Posterior cingulate gyrus (tissue), 11 donors: ENCODE measurements around the gene CACNA1C.

Experiments
- DNase-seq, 10 donors: peaks; one replicate each; pipeline versions ENCODE4 v3.0.0 to v3.0.0-alpha.2; 2020 to 2021; ENCODE audit warnings: mixed read lengths in 3 of 10
- intact Hi-C: fragments of 100-400 bp; cut with DNase I; formaldehyde crosslinking; loops from one replicate; pipeline ENCODE4 v1.15.1; 2023

The CACNA1C gene

DNA sequence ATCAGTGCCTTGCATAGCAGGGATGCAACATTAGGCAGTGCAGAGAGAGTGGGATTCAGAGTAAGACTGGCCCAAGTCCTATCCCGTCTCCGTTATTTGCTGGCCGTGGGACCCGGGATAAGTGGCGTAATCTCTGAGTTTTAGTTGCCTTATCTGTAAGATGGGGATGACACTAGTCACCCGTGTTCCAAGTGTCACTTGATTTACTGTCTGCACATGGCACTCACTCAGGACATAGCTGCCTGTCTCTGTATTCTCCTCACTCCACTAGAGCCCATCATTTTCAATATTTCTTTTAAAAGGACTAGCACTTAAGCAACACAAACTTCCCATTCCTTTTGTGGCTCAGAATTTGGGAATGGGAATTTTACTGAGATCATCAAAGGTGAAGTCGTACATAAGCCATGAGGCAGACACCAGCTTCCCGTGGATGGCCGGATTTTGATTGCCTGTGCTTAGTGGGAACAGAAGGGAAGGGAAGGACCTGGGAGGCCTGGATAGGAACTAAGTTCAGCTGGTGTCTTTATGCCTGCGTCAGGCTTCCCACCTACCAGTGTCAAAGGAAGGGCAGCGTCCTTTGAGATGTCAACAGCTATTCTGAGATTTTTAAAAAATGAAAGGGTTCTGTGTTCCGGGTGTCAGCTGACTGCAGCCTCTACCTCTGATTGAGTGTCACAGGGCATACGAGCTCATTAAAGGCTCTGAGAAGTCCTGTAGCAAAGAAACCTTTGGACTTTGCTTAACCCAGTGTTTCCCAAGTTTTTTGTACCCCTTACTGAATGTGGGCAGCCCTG, 361.4 kb downstream of the CACNA1C start:
- intact Hi-C loops = no loop called here
- no peak for DNase-seq

- peak in 2 of 10 donors; percentile 62 to 78 for DNase-seq
- intact Hi-C loops = no loop called here
These were observed 362.2 kb downstream of the CACNA1C start for GRCh38 chr12:2414810-2415567.

DNA sequence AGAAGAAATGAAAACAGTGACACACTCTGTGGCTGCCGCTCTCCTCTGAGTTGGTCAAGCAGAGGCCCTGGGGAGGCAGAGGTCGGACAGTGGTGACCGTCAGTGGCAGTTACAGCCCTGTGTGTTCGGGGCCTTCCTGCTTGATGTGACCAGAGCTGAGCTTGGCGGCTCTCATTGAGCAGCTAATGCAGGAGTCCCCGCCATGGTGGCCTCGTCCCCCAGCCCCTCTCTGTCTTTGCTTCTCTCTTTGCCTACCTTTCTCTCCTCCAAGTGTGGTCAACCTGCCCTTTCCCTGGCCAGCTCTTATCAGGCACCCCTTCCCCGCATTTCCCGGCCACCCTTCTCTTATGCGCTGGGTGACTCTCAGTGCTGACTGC, 362.8 kb downstream of the CACNA1C start:
- DNase-seq = peak in 2 of 10 donors; percentile 40 to 58
- intact Hi-C loops = no loop called here

DNA sequence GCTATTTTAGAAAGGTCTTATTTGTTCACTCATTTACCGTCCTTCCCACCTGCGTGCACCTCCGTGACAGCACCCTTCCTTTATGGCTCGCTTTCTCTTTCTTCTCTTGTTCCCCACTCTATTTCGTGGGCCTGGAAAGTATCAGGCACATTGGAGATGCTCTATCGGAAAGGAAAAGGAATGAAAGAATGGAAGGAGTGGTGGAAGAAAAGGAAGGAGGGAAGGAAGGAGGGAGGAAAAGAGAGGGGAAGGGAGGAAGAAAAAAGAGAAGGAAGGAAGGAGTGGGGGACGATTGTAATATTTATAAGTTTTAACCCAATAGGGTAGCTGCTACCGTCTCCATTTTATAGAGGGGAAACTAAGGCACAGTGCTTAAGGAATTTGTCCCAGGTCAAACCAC, 363.4 kb downstream of the CACNA1C start:
- DNase-seq = no peak
- intact Hi-C loops = no loop called here

- intact Hi-C loops = no loop called here
- DNase-seq = peak in 1 of 10 donors; percentile 61
These were observed 364.8 kb downstream of the CACNA1C start for GRCh38 chr12:2417481-2418160.

- intact Hi-C loops = no loop called here
- DNase-seq = peak in 1 of 10 donors; percentile 59
These were observed 365.8 kb downstream of the CACNA1C start for GRCh38 chr12:2418579-2418978.

- intact Hi-C loops = no loop called here
These were observed 369.8 kb downstream of the CACNA1C start for GRCh38 chr12:2422591-2422990.

DNA sequence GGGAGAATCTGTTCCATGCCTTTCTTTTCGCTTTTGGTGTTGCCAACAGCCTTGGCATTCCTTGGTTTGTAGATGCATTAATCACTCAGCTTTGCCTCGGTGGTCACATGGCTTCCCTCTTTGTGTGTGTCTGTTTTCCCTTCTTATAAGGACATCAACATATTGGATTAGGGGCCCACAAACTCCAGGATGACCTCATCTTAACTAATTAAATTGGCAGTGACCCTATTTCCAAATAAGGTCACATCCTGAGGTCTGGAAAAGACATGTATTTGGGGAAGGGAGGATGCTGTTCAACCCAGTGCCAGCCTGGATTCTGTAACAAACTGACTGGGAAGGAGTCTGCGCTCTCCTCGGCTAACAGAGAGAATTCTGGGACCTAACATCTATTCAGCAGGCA, 376.2 kb downstream of the CACNA1C start:
- intact Hi-C loops = no loop called here
- DNase-seq = no peak

More at GRCh38 chr12:2422591-2422990, 369.8 kb downstream of the CACNA1C start:
- no peak for DNase-seq

GRCh38 chr12:2431810-2432209, 379.0 kb downstream of the CACNA1C start:
- intact Hi-C loops = no loop called here
- DNase-seq = peak in 1 of 10 donors; percentile 1

- intact Hi-C loops = no loop called here
- peak in 3 of 10 donors; percentile 19 to 88 (median 63) for DNase-seq
These were observed 380.1 kb downstream of the CACNA1C start for GRCh38 chr12:2432856-2433255.

DNA sequence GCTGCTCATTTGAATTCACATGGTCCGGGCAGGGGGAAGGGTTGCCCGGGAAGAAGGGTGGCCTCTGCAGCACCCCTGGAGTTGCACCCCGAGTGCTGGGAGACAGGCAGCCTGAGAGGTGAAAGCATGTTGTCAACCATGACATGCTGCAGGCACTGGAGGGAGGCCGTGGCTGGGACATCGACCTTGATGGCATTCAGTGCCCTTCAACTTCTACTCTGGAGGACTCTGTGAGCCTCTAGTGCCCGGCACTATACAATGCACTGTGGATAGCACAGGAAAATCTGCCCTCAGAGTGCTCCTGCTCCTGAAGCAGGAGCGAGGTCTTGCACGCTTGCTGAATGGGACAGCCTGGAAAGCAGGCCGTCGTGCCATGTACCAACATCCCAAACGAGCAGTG, 382.7 kb downstream of the CACNA1C start:
- DNase-seq = peak in 1 of 10 donors; percentile 63
- intact Hi-C loops = no loop called here

GRCh38 chr12:2439332-2440100, 386.7 kb downstream of the CACNA1C start:
- peak in 1 of 10 donors; percentile 81 for DNase-seq
- intact Hi-C loops = no loop called here

- no peak for DNase-seq
- intact Hi-C loops = no loop called here
These were observed 391.0 kb downstream of the CACNA1C start for GRCh38 chr12:2443776-2444175.

GRCh38 chr12:2445968-2446367, 393.2 kb downstream of the CACNA1C start:
- intact Hi-C loops = no loop called here
- DNase-seq = peak in 1 of 10 donors; percentile 1

- peak in 2 of 10 donors; percentile 74 to 80 for DNase-seq
- intact Hi-C loops = no loop called here
These were observed 395.1 kb downstream of the CACNA1C start for GRCh38 chr12:2447861-2448260.

DNA sequence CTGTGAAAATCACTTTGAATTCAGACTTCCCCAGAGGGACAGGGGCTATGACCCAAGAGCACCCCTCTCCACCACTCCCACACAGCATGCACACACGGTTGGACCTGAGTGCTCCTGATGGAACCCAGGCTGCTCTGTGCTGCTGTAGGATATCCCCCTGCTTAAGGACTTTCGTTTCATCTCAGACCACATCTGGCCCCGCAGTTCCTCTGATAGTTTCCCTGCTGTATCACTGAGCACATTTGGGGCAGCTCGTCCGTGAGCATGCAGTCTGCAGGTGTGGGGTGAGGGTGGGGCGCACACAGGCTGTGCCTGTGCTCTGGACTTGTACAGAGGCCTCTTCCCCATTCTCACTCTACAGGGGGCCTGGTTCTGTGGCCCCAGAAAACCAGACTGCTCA, 396.8 kb downstream of the CACNA1C start:
- intact Hi-C loops = no loop called here
- DNase-seq = no peak

DNA sequence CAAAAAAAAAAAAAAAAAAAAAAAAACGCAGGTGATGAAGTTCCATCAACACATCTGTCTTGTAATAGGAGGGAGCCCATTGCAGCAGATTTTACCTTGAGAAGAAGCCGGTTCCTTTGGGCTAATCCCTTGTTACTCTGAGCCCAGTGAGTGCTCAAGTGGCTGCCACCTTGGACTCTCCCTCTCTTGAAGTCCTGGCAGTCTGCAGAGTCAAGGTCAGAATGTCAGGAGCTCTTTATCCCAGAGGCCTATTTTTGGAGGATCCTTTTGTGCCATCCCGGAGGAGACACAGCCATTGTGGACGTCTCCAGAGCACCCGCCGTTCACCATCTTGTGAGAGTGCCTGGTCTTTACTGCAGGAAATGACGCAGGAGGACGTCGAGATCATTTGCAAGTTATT, 397.8 kb downstream of the CACNA1C start:
- no peak for DNase-seq
- intact Hi-C loops = no loop called here

DNA sequence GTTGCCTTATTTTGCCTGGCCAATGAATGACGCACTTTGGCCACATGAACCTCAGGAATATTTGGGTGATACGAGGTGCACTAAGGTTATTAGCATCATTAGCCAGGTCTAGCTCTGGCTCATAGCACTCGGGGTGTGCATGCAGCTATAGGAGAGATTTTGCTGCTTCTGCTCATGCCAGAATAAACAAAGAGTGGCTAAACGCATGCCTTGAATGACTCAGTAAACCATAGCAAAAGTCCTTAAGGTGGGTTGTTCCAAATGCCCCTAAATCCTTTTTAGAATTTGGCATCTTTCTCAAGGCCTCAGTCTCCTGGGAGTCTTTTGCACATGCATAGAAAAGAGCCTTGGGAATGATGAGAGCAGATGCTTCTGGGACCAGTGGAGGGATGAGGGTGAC, 398.2 kb downstream of the CACNA1C start:
- intact Hi-C loops = no loop called here
- no peak for DNase-seq

GRCh38 chr12:2451497-2451896, 398.7 kb downstream of the CACNA1C start:
- DNase-seq = no peak
- intact Hi-C loops = no loop called here

GRCh38 chr12:2453076-2453760, 400.4 kb downstream of the CACNA1C start:
- intact Hi-C loops = no loop called here

More at GRCh38 chr12:2453076-2453760, 400.4 kb downstream of the CACNA1C start:
- no peak for DNase-seq
